Measurements from ENCODE around the gene KCNK4.

DNA sequence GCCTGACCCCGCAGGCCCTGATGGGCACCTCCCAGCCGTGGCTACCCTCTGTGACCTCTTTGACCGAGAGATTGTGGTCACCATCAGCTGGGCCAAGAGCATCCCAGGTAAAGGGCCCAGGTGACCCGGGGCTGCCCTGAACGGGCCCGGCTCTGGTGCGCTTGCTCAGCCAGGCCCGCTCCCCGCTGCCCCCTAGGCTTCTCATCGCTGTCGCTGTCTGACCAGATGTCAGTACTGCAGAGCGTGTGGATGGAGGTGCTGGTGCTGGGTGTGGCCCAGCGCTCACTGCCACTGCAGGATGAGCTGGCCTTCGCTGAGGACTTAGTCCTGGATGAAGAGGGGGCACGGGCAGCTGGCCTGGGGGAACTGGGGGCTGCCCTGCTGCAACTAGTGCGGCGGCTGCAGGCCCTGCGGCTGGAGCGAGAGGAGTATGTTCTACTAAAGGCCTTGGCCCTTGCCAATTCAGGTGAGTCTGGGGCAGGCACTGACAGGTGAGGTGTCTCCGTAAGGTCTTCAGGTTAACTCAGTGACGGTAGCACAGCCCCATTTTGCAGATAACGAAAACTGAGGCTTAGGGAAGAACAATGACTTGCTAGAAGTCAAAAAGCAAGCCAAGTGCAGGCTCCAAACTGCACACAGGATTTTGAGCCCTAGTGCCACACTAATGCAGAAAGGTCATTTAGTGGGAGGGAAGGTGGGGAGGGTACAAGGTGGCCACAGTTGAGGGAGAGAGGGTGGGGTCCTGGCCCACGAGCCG lies 23.9 kb downstream of the KCNK4 start:
- TF ChIP-seq POLR2AphosphoS5 (IDR thresholded peaks at IDR 0.05; ENCODE audit: insufficient read depth, low read depth, low read length): no peak
- no peak for TF ChIP-seq CTCF (IDR thresholded peaks at IDR 0.05; ENCODE audit: extremely low read depth in 1 of 2, insufficient read depth in 1 of 2, low read depth in 1 of 2, low read length in 2 of 2)
- TF ChIP-seq POLR2A (IDR thresholded peaks at IDR 0.05; ENCODE audit: low read depth, low read length): no peak
- TF ChIP-seq MYC (IDR thresholded peaks at IDR 0.05; ENCODE audit: low read depth, low read length): no peak
- no peak for TF ChIP-seq EZH2 (IDR thresholded peaks at IDR 0.05; ENCODE audit: borderline replicate concordance, low read depth, low read length, severe bottlenecking)
- TF ChIP-seq, protein P1, sequence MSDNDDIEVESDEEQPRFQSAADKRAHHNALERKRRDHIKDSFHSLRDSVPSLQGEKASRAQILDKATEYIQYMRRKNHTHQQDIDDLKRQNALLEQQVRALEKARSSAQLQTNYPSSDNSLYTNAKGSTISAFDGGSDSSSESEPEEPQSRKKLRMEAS (IDR thresholded peaks at IDR 0.05; ENCODE audit: insufficient read depth, insufficient read length): no peak
- TF ChIP-seq GATA2 (IDR thresholded peaks at IDR 0.05; ENCODE audit: insufficient read depth, insufficient read length, low read depth, low read length): no peak
- TF ChIP-seq JUN (IDR thresholded peaks at IDR 0.05; ENCODE audit: borderline replicate concordance, insufficient read depth, insufficient read length, low read depth): no peak
- no peak for TF ChIP-seq FOS (IDR thresholded peaks at IDR 0.05; ENCODE audit: borderline replicate concordance, insufficient read depth, low read length)

Data from endothelial cell of umbilical vein (primary cell).